GM12872 (cell line): Measurements from ENCODE around the gene SERPINA5.

Experiments used
- TF ChIP-seq, protein P1 (sequence below): IDR thresholded peaks from 3 replicates; pipeline ENCODE4 v1.5.1; 2011; ENCODE audit warnings: low read depth, mild to moderate bottlenecking, low read length, moderate library complexity; ENCODE audit not compliant: insufficient read depth

The SERPINA5 gene

DNA sequence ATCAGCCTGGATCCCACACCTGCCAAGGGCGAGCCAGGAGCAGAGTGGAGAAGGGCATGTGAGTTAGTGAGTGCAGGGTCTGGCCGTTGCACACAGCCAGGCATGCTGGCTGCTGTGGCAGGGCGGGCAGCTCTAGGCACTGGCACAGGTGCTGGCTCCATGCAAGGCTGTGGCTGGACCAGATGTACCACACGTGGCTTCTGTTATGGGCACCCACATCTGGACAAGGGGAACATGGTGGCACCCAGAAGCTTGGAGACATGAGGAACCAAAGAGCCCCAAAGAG lies 51.0 kb downstream of the SERPINA5 start:
- TF ChIP-seq, protein P1, sequence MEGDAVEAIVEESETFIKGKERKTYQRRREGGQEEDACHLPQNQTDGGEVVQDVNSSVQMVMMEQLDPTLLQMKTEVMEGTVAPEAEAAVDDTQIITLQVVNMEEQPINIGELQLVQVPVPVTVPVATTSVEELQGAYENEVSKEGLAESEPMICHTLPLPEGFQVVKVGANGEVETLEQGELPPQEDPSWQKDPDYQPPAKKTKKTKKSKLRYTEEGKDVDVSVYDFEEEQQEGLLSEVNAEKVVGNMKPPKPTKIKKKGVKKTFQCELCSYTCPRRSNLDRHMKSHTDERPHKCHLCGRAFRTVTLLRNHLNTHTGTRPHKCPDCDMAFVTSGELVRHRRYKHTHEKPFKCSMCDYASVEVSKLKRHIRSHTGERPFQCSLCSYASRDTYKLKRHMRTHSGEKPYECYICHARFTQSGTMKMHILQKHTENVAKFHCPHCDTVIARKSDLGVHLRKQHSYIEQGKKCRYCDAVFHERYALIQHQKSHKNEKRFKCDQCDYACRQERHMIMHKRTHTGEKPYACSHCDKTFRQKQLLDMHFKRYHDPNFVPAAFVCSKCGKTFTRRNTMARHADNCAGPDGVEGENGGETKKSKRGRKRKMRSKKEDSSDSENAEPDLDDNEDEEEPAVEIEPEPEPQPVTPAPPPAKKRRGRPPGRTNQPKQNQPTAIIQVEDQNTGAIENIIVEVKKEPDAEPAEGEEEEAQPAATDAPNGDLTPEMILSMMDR = no peak

DNA sequence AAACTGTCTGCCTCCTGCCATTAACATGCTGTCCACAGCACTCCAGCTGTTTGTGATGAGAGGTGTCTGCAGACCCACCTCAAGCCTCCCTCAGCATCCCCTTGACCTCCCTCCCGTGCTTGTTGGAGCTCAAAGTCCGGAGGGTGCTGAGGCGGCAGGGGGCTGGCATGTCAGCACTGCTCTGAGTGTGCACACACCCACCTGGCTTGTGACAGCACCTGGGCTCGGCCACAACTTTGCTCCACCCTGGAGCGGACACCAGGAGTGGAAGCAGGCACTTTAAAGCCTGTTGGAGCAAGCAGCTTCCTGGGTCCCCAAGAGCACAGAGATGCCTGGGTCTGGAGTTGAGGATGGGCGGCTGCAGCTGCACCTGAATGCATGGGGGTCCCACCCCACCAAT lies 51.9 kb downstream of the SERPINA5 start:
- TF ChIP-seq, protein P1 = no peak

DNA sequence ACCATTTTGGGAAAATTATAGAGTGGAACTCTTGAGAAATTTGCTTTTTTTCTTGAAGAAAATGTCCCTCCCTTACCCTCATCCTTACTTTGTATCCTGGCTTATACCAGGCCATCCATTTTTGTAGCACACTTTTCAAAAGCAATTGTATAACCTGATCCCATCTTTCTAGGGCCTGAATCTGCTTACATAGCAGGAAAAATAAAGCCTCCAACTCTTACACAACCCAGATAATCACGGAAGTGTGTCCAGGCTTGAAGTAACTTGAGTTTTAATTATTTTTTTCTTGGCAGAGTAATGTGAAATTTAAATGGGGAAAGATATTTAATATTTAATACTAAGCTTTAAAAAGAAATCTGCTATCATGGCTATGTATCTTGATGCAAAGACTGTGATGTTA lies 53.9 kb downstream of the SERPINA5 start:
- TF ChIP-seq, protein P1 = no peak

DNA sequence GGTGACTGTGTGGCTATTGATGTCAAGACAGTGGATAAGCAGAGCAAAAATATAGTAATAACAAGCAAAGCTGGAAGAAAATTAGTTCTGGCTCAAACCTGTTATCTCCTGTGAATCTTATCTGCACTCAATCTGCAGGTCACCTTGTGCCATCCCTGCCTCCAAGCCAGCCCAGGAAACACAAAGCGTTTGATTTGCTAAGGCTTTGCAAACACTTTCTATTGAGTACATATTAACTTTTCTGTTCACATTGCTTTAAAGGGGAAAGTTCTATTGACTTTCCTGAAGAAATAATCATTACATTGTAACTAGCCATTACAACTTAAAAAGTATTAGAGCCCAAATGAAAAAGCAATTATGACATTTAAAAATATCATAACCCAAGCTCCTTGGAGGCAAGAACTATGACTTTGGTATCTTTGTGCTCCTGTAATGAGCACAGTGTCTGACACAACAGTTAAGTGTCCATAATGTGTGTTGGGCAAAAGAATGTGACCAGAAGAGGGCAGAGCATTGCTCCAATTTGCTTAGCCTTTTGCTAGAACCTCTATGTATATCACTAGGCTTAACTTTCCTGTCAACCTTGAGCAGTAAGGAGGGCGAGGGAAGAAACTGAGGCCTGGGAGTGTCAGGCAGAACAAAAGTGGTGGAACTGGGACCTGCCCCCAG lies 55.7 kb downstream of the SERPINA5 start:
- TF ChIP-seq, protein P1 = peak; percentile 8; the same call in 1 of the 3 replicates

DNA sequence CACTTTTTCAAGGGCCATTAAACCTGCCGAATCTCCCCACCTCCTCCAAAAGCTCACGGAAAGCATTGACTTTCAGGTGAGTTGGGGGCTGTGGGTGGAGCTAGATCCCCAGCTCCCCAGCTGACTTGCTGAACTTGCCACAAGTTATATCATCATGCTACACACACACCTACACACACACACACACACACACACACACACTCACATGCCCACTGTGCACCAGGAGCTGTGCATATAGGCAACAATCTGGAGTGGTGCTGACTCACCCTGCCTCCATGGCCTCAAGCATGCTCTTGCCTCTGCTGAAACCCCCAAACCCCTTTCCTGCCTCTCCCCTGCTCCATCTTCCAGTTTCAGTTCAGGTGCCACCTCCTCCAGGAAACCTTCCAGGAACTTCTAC lies 57.1 kb downstream of the SERPINA5 start:
- TF ChIP-seq, protein P1 = no peak

DNA sequence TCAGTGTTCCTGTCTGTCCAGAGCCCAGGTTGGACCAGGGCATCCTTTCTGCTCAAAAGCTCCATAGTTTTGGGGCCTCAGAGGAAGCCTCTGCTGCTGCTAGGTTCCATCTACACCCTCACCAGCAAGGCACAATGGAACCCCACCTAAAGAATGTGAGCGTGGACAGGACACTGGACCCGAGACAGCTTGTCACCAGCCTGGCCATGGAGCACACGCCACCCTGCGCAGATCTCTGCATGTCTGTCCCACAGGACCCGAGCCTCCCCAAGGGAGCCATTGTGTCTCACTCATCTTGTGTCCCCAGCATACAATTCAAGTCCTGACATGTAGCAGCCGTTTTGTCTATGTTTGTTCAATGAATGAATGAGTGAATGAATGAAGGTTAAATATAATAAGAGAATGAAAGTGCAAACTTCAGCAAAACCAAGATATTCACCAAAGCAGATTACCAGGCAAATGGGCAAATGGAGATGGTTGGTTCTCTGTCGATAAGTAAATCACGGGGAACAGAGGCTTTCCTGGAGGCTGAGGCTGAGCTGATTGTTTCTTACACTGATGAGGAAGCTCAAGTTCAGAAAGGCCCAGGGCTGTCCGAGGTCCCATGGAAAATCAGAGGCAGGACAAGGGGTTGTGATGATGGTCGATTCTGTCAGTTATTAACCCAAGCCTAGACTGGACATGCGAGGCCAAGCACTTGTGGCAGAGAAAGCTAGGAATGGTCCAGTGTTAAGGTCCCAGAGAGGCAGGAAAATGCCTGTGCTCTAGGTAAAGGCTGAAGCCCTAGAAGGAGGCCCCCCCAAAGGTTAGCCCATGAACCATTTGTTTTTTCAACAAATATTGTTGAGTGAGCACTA lies 58.0 kb downstream of the SERPINA5 start:
- TF ChIP-seq, protein P1 = no peak

DNA sequence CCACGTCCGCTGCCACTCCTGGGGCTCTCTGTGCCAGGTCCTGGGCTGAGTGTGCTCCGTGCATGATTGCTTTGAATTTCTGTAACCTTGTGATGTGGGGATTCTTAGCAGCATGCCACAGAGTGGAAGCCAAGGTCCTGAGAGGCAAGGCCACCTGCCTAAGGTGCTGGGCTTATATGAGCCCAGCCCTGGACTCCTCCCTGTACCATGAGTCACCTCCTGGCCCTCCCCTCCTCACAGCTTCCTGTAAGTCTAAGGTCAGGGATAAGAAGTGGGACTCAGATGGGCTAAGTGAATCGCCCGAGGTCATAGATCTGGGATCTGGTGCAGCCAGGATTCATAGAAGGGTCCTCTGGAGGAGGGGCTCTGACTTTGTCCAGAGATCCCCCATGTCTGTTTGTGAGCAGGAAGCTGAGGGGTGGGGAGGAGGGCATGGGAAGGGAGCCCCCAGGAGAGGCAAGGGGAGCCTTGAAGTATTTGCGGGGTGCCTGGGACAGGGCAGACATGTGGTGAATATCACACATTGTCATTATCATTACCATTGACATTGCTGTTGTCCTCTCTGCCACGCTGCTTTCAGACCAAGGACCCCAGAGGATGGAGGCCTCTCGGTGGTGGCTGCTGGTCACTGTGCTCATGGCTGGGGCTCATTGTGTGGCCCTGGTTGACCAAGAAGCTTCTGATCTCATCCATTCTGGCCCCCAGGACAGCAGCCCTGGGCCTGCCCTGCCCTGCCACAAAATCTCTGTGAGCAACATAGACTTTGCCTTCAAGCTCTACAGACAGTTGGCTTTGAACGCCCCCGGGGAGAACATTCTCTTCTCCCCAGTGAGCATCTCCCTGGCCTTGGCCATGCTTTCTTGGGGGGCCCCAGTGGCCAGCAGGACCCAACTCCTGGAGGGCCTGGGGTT lies 59.8 kb downstream of the SERPINA5 start:
- TF ChIP-seq, protein P1 = no peak
